PC-9 (cell line): Measurements from ENCODE around the gene CIP2A.

Source experiments
- CTCF ChIP-seq: fragments of 200-600 bp; sonication (generic); conservative IDR thresholded peaks from 2 replicates; pipeline ENCODE4 v1.6.1; 2017; ENCODE audit warnings: mixed run types, antibody characterized with exemption, mild to moderate bottlenecking, moderate library complexity
- EZH2 ChIP-seq: fragments of 200-600 bp; sonication (generic); IDR thresholded peaks from 2 replicates; pipeline ENCODE4 v1.8.0; 2017; ENCODE audit warnings: antibody characterized with exemption, low read depth

- TF ChIP-seq CTCF: no peak
- no peak for TF ChIP-seq EZH2
Observed at GRCh38 chr3:108562565-108562964, 26.7 kb downstream of the CIP2A start.
